SU-DHL-6 (cell line): Measurements from ENCODE around the gene MYORG.

Source experiments
- H2AFZ ChIP-seq: fragments of 200-600 bp; sonication (generic); 2 replicates; pipeline ENCODE4 v1.6.1; 2014; ENCODE audit warnings: low read depth, mild to moderate bottlenecking, moderate library complexity, mixed read lengths, antibody characterized with exemption, low read length; ENCODE audit not compliant: severe bottlenecking
- H3F3A ChIP-seq: fragments of 200-600 bp; shearing (Covaris generic); 2 replicates; pipeline ENCODE4 v1.6.0; 2016; ENCODE audit warnings: antibody characterized with exemption, mild to moderate bottlenecking; ENCODE audit not compliant: insufficient read depth
- H3K27ac ChIP-seq: fragments of 200-600 bp; sonication (generic); 2 replicates; pipeline ENCODE4 v1.5.1; 2016; ENCODE audit warnings: low read depth, mild to moderate bottlenecking, low read length, moderate library complexity, mixed read lengths
- H3K27me3 ChIP-seq: fragments of 200-600 bp; sonication (generic), shearing (Covaris generic); 2 replicates; pipeline ENCODE4 v1.6.0; 2014; ENCODE audit warnings: mild to moderate bottlenecking, low read length
- H3K36me3 ChIP-seq: fragments of 200-600 bp; sonication (generic); 2 replicates; pipeline ENCODE4 v1.6.1; 2014; ENCODE audit warnings: mild to moderate bottlenecking, low read length, mixed read lengths
- H3K4me2 ChIP-seq: fragments of 300-600, 200-600 bp; shearing (Covaris generic), sonication (generic); 2 replicates; pipeline ENCODE4 v1.6.0; 2014; ENCODE audit warnings: low read length, low read depth, mild to moderate bottlenecking; ENCODE audit not compliant: poor library complexity, severe bottlenecking
- H3K4me3 ChIP-seq: fragments of 200-600 bp; sonication (generic); 2 replicates; pipeline ENCODE4 v1.5.1; 2014; ENCODE audit warnings: antibody characterized with exemption, low read length, mild to moderate bottlenecking, mixed read lengths; ENCODE audit not compliant: insufficient read depth, poor library complexity, severe bottlenecking
- H3K79me2 ChIP-seq: fragments of 200-600 bp; sonication (generic); 2 replicates; pipeline ENCODE4 v1.6.1; 2014; ENCODE audit warnings: mild to moderate bottlenecking, low read length, moderate library complexity; ENCODE audit not compliant: insufficient read depth
- H3K9ac ChIP-seq: fragments of 200-600 bp; sonication (generic); 2 replicates; pipeline ENCODE4 v1.7.0; 2014; ENCODE audit warnings: mild to moderate bottlenecking, low read length
- H3K9me2 ChIP-seq: fragments of 200-600 bp; sonication (generic); replicated peaks from 2 replicates; pipeline ENCODE4 v1.6.1; 2014; ENCODE audit warnings: low read length; ENCODE audit not compliant: insufficient read depth
- H3K9me3 ChIP-seq: fragments of 200-600 bp; sonication (generic); 2 replicates; pipeline ENCODE4 v1.6.1; 2014; ENCODE audit warnings: low read length, mixed read lengths; ENCODE audit not compliant: insufficient read depth
- H4K20me1 ChIP-seq: fragments of 200-600 bp; sonication (generic); 2 replicates; pipeline ENCODE4 v1.6.1; 2014; ENCODE audit warnings: low read depth, mild to moderate bottlenecking, antibody characterized with exemption, low read length, moderate library complexity, mixed read lengths
- CTCF ChIP-seq: fragments of 200-600 bp; sonication (generic); IDR thresholded peaks from one replicate; pipeline ENCODE4 v1.5.1; 2017; ENCODE audit warnings: antibody characterized with exemption, mild to moderate bottlenecking, low read length, moderate library complexity; ENCODE audit not compliant: insufficient read depth, poor library complexity, severe bottlenecking
- EZH2phosphoT487 ChIP-seq: fragments of 200-600 bp; sonication (generic), shearing (Covaris generic); conservative IDR thresholded peaks from 2 replicates; pipeline ENCODE4 v1.6.1; 2018; ENCODE audit warnings: mild to moderate bottlenecking, antibody characterized with exemption, low read length, moderate library complexity, mixed read lengths

Gene MYORG

GRCh38 chr9:34385561-34386230 lies 9.0 kb upstream of the MYORG start:
- H3K27me3 ChIP-seq, result no peaks in the 10 kb centered on the region
- no peaks in the 10 kb centered on the region for H3K9me3 ChIP-seq
- no peak overlapping the region for H3K4me2 ChIP-seq
- H3K9ac ChIP-seq, result no peak overlapping the region
- TF ChIP-seq EZH2phosphoT487 (no peak), CTCF (no peak)
- H3K4me3 ChIP-seq, result no peak overlapping the region
- no peaks in the 10 kb centered on the region for H3K79me2 ChIP-seq
- H2AFZ ChIP-seq, result no peak overlapping the region
- H3F3A ChIP-seq, result no peaks in the 10 kb centered on the region
- no peaks in the 10 kb centered on the region for H4K20me1 ChIP-seq
- H3K27ac ChIP-seq, result no peak overlapping the region
- no peaks in the 10 kb centered on the region for H3K36me3 ChIP-seq
- H3K9me2 ChIP-seq, result no peaks in the 10 kb centered on the region

GRCh38 chr9:34384368-34385165 lies 7.9 kb upstream of the MYORG start:
- no peaks in the 10 kb centered on the region for H3F3A ChIP-seq
- TF ChIP-seq CTCF (no peak), EZH2phosphoT487 (no peak)
- no peaks in the 10 kb centered on the region for H3K27me3 ChIP-seq
- no peak overlapping the region for H3K9ac ChIP-seq
- H3K27ac ChIP-seq, result no peak overlapping the region
- H3K36me3 ChIP-seq, result no peaks in the 10 kb centered on the region
- H3K79me2 ChIP-seq, result no peaks in the 10 kb centered on the region
- no peak overlapping the region for H3K4me3 ChIP-seq
- no peak overlapping the region for H3K4me2 ChIP-seq
- no peaks in the 10 kb centered on the region for H3K9me3 ChIP-seq
- no peaks in the 10 kb centered on the region for H3K9me2 ChIP-seq
- H4K20me1 ChIP-seq, result no peaks in the 10 kb centered on the region
- H2AFZ ChIP-seq, result no peak overlapping the region

- Histone ChIP-seq H4K20me1 (no peaks in the 10 kb centered on the region), H3K9me2 (no peaks in the 10 kb centered on the region), H2AFZ (no peak overlapping the region), H3K4me2 (no peak overlapping the region), H3K9me3 (no peaks in the 10 kb centered on the region), H3K4me3 (no peak overlapping the region), H3K79me2 (no peaks in the 10 kb centered on the region), H3K27ac (no peak overlapping the region), H3F3A (no peaks in the 10 kb centered on the region), H3K36me3 (no peaks in the 10 kb centered on the region), H3K9ac (no peak overlapping the region), H3K27me3 (no peaks in the 10 kb centered on the region)
- TF ChIP-seq EZH2phosphoT487 (no peak), CTCF (no peak)
These were observed 7.2 kb upstream of the MYORG start for GRCh38 chr9:34383904-34384303.
